ENCODE measurements around the gene CCDC7.
"Not testable (repeated sequence)": the region's sequence is repeated elsewhere in the genome, so short reads cannot be mapped to it uniquely, and the experiment has no call there.

Gene CCDC7

GRCh38 chr10:32562695-32563094 lies 116.8 kb downstream of the CCDC7 start:
- not testable (repeated sequence) for DNase-seq (ENCODE audit: low read depth)

GRCh38 chr10:32577448-32577847 lies 131.5 kb downstream of the CCDC7 start:
- no peak for DNase-seq (ENCODE audit: low read depth)

GRCh38 chr10:32582946-32583345 lies 137.0 kb downstream of the CCDC7 start:
- DNase-seq (ENCODE audit: low read depth) = no peak

- DNase-seq (ENCODE audit: low read depth) = not testable (repeated sequence)
Measured at GRCh38 chr10:32598022-32598421, 152.1 kb downstream of the CCDC7 start.

GRCh38 chr10:32600317-32600716 lies 154.4 kb downstream of the CCDC7 start:
- no peak for DNase-seq (ENCODE audit: low read depth)

GRCh38 chr10:32601562-32601961 lies 155.6 kb downstream of the CCDC7 start:
- not testable (repeated sequence) for DNase-seq (ENCODE audit: low read depth)

- DNase-seq (ENCODE audit: low read depth) = no peak
Measured at GRCh38 chr10:32605787-32606186, 159.8 kb downstream of the CCDC7 start.

- not testable (repeated sequence) for DNase-seq (ENCODE audit: low read depth)
Measured at GRCh38 chr10:32610543-32610942, 164.6 kb downstream of the CCDC7 start.

- DNase-seq (ENCODE audit: low read depth) = no peak
Measured at GRCh38 chr10:32616438-32616837, 170.5 kb downstream of the CCDC7 start.

- DNase-seq (ENCODE audit: low read depth) = no peak
Measured at GRCh38 chr10:32618482-32618881, 172.5 kb downstream of the CCDC7 start.

- DNase-seq (ENCODE audit: low read depth) = no peak
Measured at GRCh38 chr10:32621969-32622368, 176.0 kb downstream of the CCDC7 start.

GRCh38 chr10:32622409-32622808 lies 176.5 kb downstream of the CCDC7 start:
- no peak for DNase-seq (ENCODE audit: low read depth)

GRCh38 chr10:32627183-32627582 lies 181.2 kb downstream of the CCDC7 start:
- no peak for DNase-seq (ENCODE audit: low read depth)

- no peak for DNase-seq (ENCODE audit: low read depth)
Measured at GRCh38 chr10:32629910-32630309, 184.0 kb downstream of the CCDC7 start.

GRCh38 chr10:32646535-32646934 lies 200.6 kb downstream of the CCDC7 start:
- DNase-seq (ENCODE audit: low read depth) = no peak

GRCh38 chr10:32650246-32650655 lies 204.3 kb downstream of the CCDC7 start:
- no peak for DNase-seq (ENCODE audit: low read depth)

GRCh38 chr10:32657430-32657829 lies 211.5 kb downstream of the CCDC7 start:
- not testable (repeated sequence) for DNase-seq (ENCODE audit: low read depth)

GRCh38 chr10:32661346-32661745 lies 215.4 kb downstream of the CCDC7 start:
- DNase-seq (ENCODE audit: low read depth) = no peak

- DNase-seq (ENCODE audit: low read depth) = no peak
Measured at GRCh38 chr10:32680803-32681557, 235.0 kb downstream of the CCDC7 start.

GRCh38 chr10:32684291-32684690 lies 238.4 kb downstream of the CCDC7 start:
- no peak for DNase-seq (ENCODE audit: low read depth)

- DNase-seq (ENCODE audit: low read depth) = no peak
Measured at GRCh38 chr10:32687116-32687515, 241.2 kb downstream of the CCDC7 start.

- no peak for DNase-seq (ENCODE audit: low read depth)
Measured at GRCh38 chr10:32687546-32687945, 241.6 kb downstream of the CCDC7 start.

- DNase-seq (ENCODE audit: low read depth) = no peak
Measured at GRCh38 chr10:32692174-32692573, 246.2 kb downstream of the CCDC7 start.

- DNase-seq (ENCODE audit: low read depth) = no peak
Measured at GRCh38 chr10:32693441-32693979, 247.6 kb downstream of the CCDC7 start.

Measured in stimulated activated CD8-positive, alpha-beta memory T cell treated with anti-CD3 and anti-CD28 coated beads, Interleukin-12 subunit alpha, Interleukin-12 subunit beta, amount 100 ng/mL, for 4 hours (primary cell).